Neuronal stem cell (in vitro differentiated cells): ENCODE measurements around the gene ZNF514.

Experiments used
- DNase-seq: peaks from one replicate; pipeline ENCODE4 v3.0.0-alpha.2; 2013; ENCODE audit warnings: low spot score
- H2AFZ ChIP-seq: one replicate; pipeline ENCODE4 v1.6.1; 2013; ENCODE audit warnings: mild to moderate bottlenecking, low read length, inconsistent platforms
- H2AK5ac ChIP-seq: 2 replicates; pipeline ENCODE4 v1.6.1; 2013; ENCODE audit warnings: low read depth, mild to moderate bottlenecking, inconsistent platforms, low read length, moderate library complexity, mixed read lengths
- H2BK120ac ChIP-seq: 2 replicates; pipeline ENCODE4 v1.6.1; 2013; ENCODE audit warnings: low read depth, mild to moderate bottlenecking, inconsistent platforms, low read length, moderate library complexity, mixed read lengths
- H2BK12ac ChIP-seq: one replicate; pipeline ENCODE4 v1.6.1; 2013; ENCODE audit warnings: low read length, inconsistent platforms
- H2BK15ac ChIP-seq: 2 replicates; pipeline ENCODE4 v1.6.1; 2013; ENCODE audit warnings: mild to moderate bottlenecking, low read length, inconsistent platforms, mixed read lengths
- H2BK5ac ChIP-seq: one replicate; pipeline ENCODE4 v1.6.1; 2013; ENCODE audit warnings: inconsistent platforms, mild to moderate bottlenecking, low read length, moderate library complexity
- H3K14ac ChIP-seq: one replicate; pipeline ENCODE4 v1.6.1; 2013; ENCODE audit warnings: low read length, inconsistent platforms
- H3K18ac ChIP-seq: 2 replicates; pipeline ENCODE4 v1.6.1; 2013; ENCODE audit warnings: low read length, inconsistent platforms
- H3K23ac ChIP-seq: 2 replicates; pipeline ENCODE4 v1.6.1; 2013; ENCODE audit warnings: low read depth, mild to moderate bottlenecking, mixed read lengths, low read length, inconsistent platforms; ENCODE audit not compliant: poor library complexity
- H3K27ac ChIP-seq: replicated peaks from 3 replicates; pipeline ENCODE4 v1.5.1; 2013; ENCODE audit warnings: low read length, inconsistent platforms
- H3K27me3 ChIP-seq, 3 experiments: 2 replicates each; pipeline ENCODE4 v1.6.1; 2013; ENCODE audit warnings: low read length in 3 of 3, mild to moderate bottlenecking in 2 of 3, inconsistent platforms in 1 of 3, low read depth in 1 of 3, mixed read lengths in 1 of 3, moderate library complexity in 1 of 3; ENCODE audit not compliant: control insufficient read depth in 3 of 3, insufficient read depth in 3 of 3
- H3K36me3 ChIP-seq, 2 donors: replicated peaks in 1 of 2; 2 replicates each; pipeline ENCODE4 v1.6.1; 2013; ENCODE audit warnings: low read length in 2 of 2; ENCODE audit not compliant: control insufficient read depth in 2 of 2, insufficient read depth in 2 of 2
- H3K4ac ChIP-seq: 2 replicates; pipeline ENCODE4 v1.6.1; 2013; ENCODE audit warnings: inconsistent platforms, mild to moderate bottlenecking, low read length, moderate library complexity
- H3K4me1 ChIP-seq, 2 donors: 1 replicate in 1 of 2; 2 replicates in 1 of 2; pipeline ENCODE4 v1.6.1; 2013; ENCODE audit warnings: low read length in 2 of 2, low read depth in 1 of 2; ENCODE audit not compliant: control insufficient read depth in 2 of 2, insufficient read depth in 1 of 2
- H3K4me2 ChIP-seq: one replicate; pipeline ENCODE4 v1.6.1; 2013; ENCODE audit warnings: mild to moderate bottlenecking, low read length, inconsistent platforms; ENCODE audit not compliant: insufficient read depth, poor library complexity, severe bottlenecking
- H3K4me3 ChIP-seq, 2 donors: 2 replicates each; pipeline ENCODE4 v1.5.1; 2013; ENCODE audit warnings: low read length in 2 of 2, mild to moderate bottlenecking in 2 of 2, inconsistent platforms in 1 of 2, moderate library complexity in 1 of 2
- H3K79me1 ChIP-seq: one replicate; pipeline ENCODE4 v1.6.1; 2013; ENCODE audit warnings: low read depth, mild to moderate bottlenecking, inconsistent platforms, low read length, moderate library complexity
- H3K9ac ChIP-seq: one replicate; pipeline ENCODE4 v1.6.1; 2013; ENCODE audit warnings: mild to moderate bottlenecking, low read depth, low read length, inconsistent platforms; ENCODE audit not compliant: poor library complexity
- H3K9me3 ChIP-seq, 2 donors: replicated peaks in 1 of 2; 2 replicates each; pipeline versions ENCODE3 to v1.6.1; 2013; ENCODE audit warnings: low read length in 2 of 2, mild to moderate bottlenecking in 2 of 2, inconsistent platforms in 1 of 2, low read depth in 1 of 2, mixed read lengths in 1 of 2, moderate library complexity in 1 of 2; ENCODE audit not compliant: control insufficient read depth in 2 of 2, insufficient read depth in 1 of 2
- H4K8ac ChIP-seq: one replicate; pipeline ENCODE4 v1.6.1; 2013; ENCODE audit warnings: low read depth, mild to moderate bottlenecking, inconsistent platforms, low read length, moderate library complexity
- H4K91ac ChIP-seq: one replicate; pipeline ENCODE4 v1.6.1; 2013; ENCODE audit warnings: low read length, low read depth, mild to moderate bottlenecking, inconsistent platforms; ENCODE audit not compliant: poor library complexity
- WGBS, 2 donors: extraction: QIAGEN DNeasy Blood & Tissue Kit; methylation state at CpG; one replicate each; pipeline ENCODE4 v1.1.7; 2013; ENCODE audit warnings: missing lambda C conversion rate in 2 of 2, mixed read lengths in 1 of 2; ENCODE audit not compliant: insufficient read length in 2 of 2, insufficient replicate concordance in 1 of 2; ENCODE audit errors: extremely low coverage in 2 of 2; 5-methylcytosine and 5-hydroxymethylcytosine counted together

Gene ZNF514

DNA sequence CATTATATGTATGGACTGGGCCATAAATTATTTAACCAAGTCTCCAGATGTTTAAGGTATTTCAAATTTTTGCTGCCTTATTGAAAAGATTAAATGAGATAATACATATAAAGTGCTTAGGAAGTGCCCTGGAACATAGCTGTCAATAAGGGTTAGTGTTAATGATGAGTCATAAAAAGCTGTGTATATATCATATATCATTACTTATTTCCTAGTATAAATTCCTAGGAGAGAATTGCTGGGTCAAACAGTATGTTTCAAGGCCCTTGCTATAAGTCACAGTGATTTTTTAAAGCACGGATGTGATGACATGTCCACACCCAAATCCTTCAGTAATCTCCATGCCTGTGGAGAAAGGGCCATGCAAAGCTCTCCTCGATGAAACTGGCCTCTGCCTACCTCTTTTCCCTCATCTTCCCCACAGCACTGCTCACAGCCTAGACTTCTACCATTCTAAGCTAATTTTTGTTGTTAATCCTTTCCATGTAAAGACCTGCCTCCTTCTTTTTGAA is 14.4 kb upstream of the ZNF514 start:
- H2BK5ac ChIP-seq, result no peak overlapping the region
- no peak overlapping the region for H4K8ac ChIP-seq
- no peak overlapping the region for H4K91ac ChIP-seq
- no peak overlapping the region for H3K14ac ChIP-seq
- no peak overlapping the region for H3K9ac ChIP-seq
- no peak overlapping the region for H3K4me2 ChIP-seq
- peaks cover 2% of the 10 kb centered on the region for H3K79me1 ChIP-seq
- no peak overlapping the region for H3K23ac ChIP-seq
- no peak overlapping the region for H2BK120ac ChIP-seq
- no peak overlapping the region for H3K4me3 ChIP-seq
- no peak overlapping the region for H2BK15ac ChIP-seq
- peaks cover 0 to 2% of the 10 kb centered on the region in 2 donors for H3K4me1 ChIP-seq
- H3K36me3 ChIP-seq, result peaks cover 6% of the 10 kb centered on the region in 2 donors
- H3K27ac ChIP-seq, result no peak overlapping the region
- no peak overlapping the region for H3K4ac ChIP-seq
- no peak overlapping the region for H2AK5ac ChIP-seq
- WGBS, 2 donors, result no CpG with 5 or more reads among the region's 2 CpGs
- DNase-seq, result no peak
- H2BK12ac ChIP-seq, result no peak overlapping the region
- H3K9me3 ChIP-seq, result no peaks in the 10 kb centered on the region
- H3K27me3 ChIP-seq, result no peaks in the 10 kb centered on the region
- H3K18ac ChIP-seq, result no peak overlapping the region
- no peak overlapping the region for H2AFZ ChIP-seq

DNA sequence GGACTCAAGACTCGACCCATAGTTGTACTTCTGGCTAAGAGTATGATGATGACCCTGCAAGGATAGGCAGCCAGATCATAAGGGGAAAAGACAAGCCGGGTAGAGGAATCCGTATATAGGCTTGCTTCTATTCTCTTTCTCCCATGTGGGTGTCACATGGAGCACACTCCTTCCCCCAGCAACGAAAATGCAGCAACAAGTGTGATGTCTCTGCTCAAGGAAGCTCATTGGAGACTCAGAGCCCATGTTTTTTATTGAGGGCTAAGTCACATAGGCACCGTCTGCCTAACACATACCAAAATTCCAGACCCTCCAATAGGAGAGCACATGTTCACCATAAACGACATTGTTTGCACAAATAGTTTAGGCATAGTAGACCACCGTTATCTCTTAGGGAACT is 12.3 kb upstream of the ZNF514 start:
- H3K14ac ChIP-seq, result no peak overlapping the region
- H2BK15ac ChIP-seq, result no peak overlapping the region
- no peak overlapping the region for H4K8ac ChIP-seq
- H3K4ac ChIP-seq, result no peak overlapping the region
- H3K4me1 ChIP-seq, result peaks cover 0 to 2% of the 10 kb centered on the region in 2 donors
- no peak overlapping the region for H2AK5ac ChIP-seq
- H2BK12ac ChIP-seq, result no peak overlapping the region
- H3K18ac ChIP-seq, result no peak overlapping the region
- H3K27ac ChIP-seq, result no peak overlapping the region
- no peaks in the 10 kb centered on the region for H3K36me3 ChIP-seq
- H2BK120ac ChIP-seq, result no peak overlapping the region
- H3K79me1 ChIP-seq, result peaks cover 2% of the 10 kb centered on the region
- no peak overlapping the region for H2BK5ac ChIP-seq
- no peak overlapping the region for H2AFZ ChIP-seq
- H3K4me3 ChIP-seq, result no peak overlapping the region
- H4K91ac ChIP-seq, result no peak overlapping the region
- H3K4me2 ChIP-seq, result no peak overlapping the region
- H3K27me3 ChIP-seq, result no peaks in the 10 kb centered on the region
- H3K9ac ChIP-seq, result no peak overlapping the region
- no CpG with 5 or more reads among the region's 7 CpGs for WGBS, 2 donors
- no peak overlapping the region for H3K23ac ChIP-seq
- DNase-seq, result no peak
- H3K9me3 ChIP-seq, result no peaks in the 10 kb centered on the region

DNA sequence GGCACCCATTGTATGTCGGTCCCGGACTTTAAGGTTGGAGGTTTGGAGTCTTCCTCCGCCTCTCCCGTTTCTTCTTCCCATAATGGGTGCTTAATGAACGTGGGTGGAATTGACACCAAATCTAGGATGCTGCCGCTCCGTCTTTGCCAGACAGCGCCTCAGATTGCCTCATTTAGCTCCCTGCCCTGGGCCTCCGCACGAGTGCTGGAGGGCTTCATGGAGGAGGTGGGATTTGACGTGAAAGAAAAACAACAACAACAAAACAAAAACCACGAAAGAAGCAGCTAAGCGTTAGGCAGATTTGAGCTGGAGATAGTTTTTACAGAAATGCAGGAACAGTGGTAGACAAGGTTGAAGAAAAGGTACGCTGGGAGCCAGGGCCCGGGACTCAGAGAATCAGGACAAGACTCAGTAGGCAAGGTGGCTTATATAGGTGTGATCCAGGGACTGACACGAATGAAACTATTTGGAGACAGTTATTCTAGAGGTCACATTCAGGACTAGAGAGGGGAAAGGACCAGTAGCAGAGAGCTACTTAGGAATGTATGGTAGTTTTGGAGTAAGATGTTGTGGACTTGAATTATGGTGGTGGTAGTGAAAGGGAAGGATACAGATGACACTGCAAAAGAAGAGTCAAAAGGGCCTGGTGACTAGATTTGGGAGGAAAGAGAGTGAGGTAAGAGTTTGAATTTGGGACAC is 6.6 kb upstream of the ZNF514 start:
- H2BK5ac ChIP-seq, result no peak overlapping the region
- H3K4ac ChIP-seq, result no peak overlapping the region
- H3K79me1 ChIP-seq, result no peaks in the 10 kb centered on the region
- no peaks in the 10 kb centered on the region for H3K27me3 ChIP-seq
- no peak for DNase-seq
- no peak overlapping the region for H4K8ac ChIP-seq
- no CpG with 5 or more reads among the region's 16 CpGs for WGBS, 2 donors
- H3K9me3 ChIP-seq, result peaks cover 0 to 10% of the 10 kb centered on the region in 2 donors
- H2AFZ ChIP-seq, result peak overlapping the region; percentile 96
- H3K9ac ChIP-seq, result peak overlapping the region; percentile 93
- H4K91ac ChIP-seq, result no peak overlapping the region
- H3K27ac ChIP-seq, result no peak overlapping the region
- no peak overlapping the region for H2BK120ac ChIP-seq
- peaks cover 2 to 9% of the 10 kb centered on the region in 2 donors for H3K36me3 ChIP-seq
- H2BK12ac ChIP-seq, result no peak overlapping the region
- H2AK5ac ChIP-seq, result no peak overlapping the region
- peak overlapping the region; percentile 80 to 92 for H3K4me3 ChIP-seq
- peak overlapping the region; percentile 66 for H3K4me2 ChIP-seq
- H3K23ac ChIP-seq, result no peak overlapping the region
- H3K18ac ChIP-seq, result peak overlapping the region; percentile 86
- H2BK15ac ChIP-seq, result no peak overlapping the region
- H3K4me1 ChIP-seq, result peaks cover 0 to 2% of the 10 kb centered on the region in 2 donors
- no peak overlapping the region for H3K14ac ChIP-seq

DNA sequence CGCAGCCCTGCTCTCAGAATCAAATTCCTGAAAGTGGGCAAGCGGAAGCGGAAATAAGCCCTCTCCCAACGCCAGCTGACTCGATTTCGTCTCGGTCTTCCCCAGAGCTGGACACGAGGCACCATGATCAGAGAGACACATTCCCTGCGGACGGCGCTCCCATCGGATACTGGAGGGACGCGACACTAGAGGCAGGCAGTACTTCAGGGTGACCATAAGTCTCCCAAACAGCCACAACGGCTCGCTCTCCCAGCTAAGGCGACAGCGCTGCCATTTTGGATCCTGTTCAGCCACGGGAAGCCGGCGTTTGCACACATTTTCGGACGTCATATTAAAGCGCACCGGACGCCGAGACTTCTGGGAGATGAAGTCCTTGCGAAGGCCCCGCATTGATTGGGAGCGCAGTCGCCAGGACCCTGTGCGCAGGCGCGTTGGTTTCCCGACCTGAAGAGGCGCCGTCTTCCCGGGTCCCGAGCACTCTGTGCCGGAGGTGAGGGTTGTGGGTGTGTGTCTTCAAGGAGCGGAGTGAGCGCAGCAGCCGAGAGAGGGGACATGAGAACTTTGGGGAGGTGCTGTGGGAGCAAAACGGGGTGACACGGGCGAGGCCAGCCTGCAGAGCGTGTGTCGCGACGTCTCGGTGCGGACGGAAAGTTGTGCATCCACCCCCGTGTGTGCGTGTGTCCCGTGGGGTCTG is 5.9 kb upstream of the ZNF514 start, which contains the start of gene ZNF2:
Gene ZNF2 (plus strand): TSS at position 439 of the 694 bp plus-strand sequence. CDS start 10,418 bp downstream, outside the sequence.
- Histone ChIP-seq H3K18ac (peak within 1 kb of the TSS; percentile 94), H3K23ac (peak within 1 kb of the TSS; percentile 70), H4K91ac (no peak within 1 kb of the TSS), H3K4ac (no peak within 1 kb of the TSS), H3K27me3 (no peaks in the 10 kb centered on the region), H3K4me3 (peak within 1 kb of the TSS; percentile 80 to 92), H3K9me3 (peaks cover 0 to 10% of the 10 kb centered on the region in 2 donors), H4K8ac (no peak within 1 kb of the TSS), H2BK12ac (no peak within 1 kb of the TSS), H3K4me2 (peak within 1 kb of the TSS; percentile 75), H3K9ac (peak within 1 kb of the TSS; percentile 93), H3K79me1 (no peaks in the 10 kb centered on the region), H2BK120ac (no peak within 1 kb of the TSS), H3K14ac (no peak within 1 kb of the TSS), H3K4me1 (peaks cover 0 to 2% of the 10 kb centered on the region in 2 donors), H2AK5ac (no peak within 1 kb of the TSS), H2BK5ac (no peak within 1 kb of the TSS), H2BK15ac (no peak within 1 kb of the TSS), H3K36me3 (peaks cover 2 to 9% of the 10 kb centered on the region in 2 donors), H2AFZ (peak within 1 kb of the TSS; percentile 96), H3K27ac (peak within 1 kb of the TSS; percentile 37)
- DNase-seq, result peak; percentile 96
- no CpG with 5 or more reads among the region's 56 CpGs for WGBS, 2 donors
